Stimulated activated CD8-positive, alpha-beta memory T cell treated with anti-CD3 and anti-CD28 coated beads, Interleukin-7, amount 100 ng/mL, for 48 hours (primary cell): Measurements from ENCODE around the gene HORMAD2.
"Not testable (repeated sequence)": the region's sequence is repeated elsewhere in the genome, so short reads cannot be mapped to it uniquely, and the experiment has no call there.

Experiments
- DNase-seq, 2 donors: peaks; one replicate each; pipeline ENCODE4 v3.0.0-alpha.2; 2020; ENCODE audit warnings: low read depth in 1 of 2; ENCODE audit errors: extremely low read depth in 1 of 2

Gene HORMAD2

DNA sequence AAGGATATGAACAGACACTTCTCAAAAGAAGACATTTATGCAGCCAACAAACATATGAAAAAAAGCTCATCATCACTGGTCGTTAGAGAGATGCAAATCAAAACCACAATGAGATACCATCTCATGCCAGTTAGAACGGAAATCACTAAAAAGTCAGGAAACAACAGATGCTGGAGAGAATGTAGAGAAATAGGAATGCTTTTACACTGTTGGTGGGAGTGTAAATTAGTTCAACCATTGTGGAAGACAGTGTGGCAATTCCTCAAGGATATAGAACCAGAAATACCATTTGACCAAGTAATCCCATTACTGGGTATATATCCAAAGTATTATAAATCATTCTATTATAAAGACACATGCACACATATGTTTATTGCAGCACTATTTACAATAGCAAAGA, 20.5 kb downstream of the HORMAD2 start:
- not testable (repeated sequence) for DNase-seq

DNA sequence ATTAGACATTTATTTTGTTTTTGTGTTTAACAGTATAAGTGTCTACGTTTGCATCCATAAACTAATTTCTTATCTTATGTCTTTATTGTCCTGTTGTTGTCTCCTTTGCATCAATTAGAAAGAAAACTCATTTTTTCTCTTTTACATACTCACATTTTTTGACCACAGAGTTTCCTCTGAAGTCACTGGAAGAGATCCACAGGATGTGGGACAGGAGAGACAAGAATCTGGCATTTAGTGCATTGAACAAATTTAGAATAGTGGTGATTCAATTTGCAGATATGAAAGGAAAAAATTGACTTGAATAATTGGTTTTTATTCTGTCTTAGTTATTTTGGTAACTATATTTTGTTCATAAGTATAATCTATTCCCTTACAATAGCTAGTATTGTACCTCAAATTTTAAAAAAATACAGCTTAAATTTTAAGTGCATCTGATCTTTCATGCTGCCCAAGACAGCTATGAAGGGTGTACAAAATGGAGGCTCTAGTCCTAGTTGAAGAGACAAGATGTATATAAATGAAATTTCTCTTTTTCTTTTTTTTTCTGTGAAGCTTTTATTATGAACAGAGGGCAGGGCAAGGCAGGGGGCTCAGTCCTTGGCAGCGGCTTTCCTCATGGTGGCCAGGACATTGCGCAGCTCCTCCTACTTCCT, 24.4 kb downstream of the HORMAD2 start:
- no peak for DNase-seq

DNA sequence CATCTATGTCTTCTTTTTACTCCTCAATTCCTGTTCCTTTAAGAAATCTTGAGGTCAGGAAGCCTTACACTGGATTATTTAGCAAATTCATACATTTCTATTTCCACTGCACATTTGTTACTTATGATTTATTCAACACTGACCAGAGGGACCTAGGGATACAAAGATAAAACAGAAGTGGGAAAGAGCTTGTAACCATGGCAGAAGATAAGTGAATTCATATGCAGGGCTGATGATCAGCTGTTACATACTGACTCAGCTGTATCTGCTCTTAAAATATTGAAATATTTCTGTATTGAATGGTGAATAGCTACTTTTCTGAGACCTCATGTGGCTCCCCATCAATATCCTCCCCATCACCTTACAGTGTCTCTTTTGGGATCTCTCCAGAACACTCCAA, 25.2 kb downstream of the HORMAD2 start:
- DNase-seq: no peak

DNA sequence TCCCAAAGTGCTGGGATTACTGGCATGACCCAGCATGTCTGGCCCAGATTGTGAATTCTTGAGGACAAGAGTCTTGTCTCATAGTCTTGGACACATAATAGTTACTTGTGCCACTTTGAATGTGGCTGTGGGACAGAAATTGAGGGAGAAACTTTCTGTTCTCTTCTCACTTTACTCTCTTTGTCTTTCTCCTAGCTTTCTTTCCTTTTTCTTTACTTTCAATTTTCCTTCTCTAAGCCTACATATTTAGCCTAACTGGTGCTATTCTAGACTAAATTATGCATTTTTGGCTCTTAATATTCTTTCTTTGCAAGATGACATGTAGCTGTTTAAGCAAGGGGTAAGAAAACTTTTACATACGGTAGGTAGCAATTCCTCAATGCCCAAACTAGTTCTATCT, 33.2 kb downstream of the HORMAD2 start:
- DNase-seq: no peak

DNA sequence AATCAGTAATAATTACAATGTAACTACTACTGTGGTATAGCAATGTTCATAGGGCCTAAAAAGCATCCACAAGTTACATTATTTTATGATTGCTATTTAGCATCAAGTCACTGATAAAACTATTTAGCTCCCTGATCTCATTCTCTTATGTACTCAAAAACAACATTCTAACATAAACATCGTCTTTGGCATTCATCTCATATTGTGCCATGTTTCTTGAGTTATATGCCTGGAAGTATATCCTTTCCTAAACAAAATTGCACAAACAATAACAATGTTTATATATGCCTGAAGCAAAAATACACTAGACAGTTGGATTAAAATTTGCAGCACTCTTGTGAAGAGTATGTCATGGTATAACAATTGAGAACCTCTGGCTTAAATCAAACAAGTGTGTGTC, 34.1 kb downstream of the HORMAD2 start:
- no peak for DNase-seq

DNA sequence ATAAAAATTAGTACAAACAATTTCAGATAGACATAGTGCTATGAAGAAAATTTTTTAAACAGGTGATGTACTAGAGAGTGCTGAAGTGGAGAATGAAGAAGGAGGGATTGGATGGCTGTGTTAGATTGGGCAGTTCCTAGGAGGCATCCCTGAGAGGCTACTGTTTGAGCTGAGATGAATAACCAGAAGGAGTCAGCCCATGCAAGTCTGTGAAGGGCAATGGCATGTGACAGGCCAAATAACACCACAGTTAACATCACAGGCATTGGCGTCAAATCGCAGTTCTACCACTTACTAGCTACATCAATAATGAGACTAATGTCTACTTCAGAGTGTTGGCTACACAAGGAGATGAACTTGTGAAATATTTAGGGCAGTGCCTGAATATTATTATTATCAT, 35.4 kb downstream of the HORMAD2 start:
- DNase-seq: no peak

DNA sequence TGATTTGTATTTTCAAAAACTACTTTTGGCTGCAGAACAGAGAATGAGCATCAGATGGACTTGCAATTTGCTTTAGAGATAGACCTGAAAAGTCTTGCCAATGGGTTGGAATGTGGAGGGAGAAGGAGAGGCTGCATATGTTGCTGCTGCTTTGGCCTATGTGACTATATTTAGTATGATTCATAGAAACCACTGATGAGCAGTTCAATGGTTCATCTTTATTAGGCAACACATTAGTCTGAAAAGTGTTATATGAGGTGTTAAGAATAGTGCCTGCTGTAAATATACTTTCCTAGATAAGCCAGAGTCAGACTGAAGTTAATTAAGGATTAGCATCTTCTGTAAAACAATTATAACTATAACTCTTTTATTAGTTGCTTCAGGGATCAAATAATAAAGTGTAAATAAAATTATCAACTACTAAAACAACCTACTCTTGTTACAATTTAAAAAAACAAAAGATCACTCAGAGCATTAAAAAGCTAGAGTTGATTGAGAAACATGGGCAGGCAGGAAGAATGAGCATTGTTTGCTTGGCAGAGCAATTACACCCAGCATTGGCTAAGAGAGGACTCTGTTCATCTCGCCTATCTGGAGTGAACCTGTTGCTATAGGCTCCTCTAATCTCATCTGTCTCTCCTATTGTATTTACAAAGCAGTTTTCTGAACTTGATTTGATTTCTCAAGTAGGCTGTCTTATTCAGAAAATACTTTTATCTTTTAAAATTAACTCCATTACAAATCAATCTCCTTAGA, 36.3 kb downstream of the HORMAD2 start:
- DNase-seq: no peak

DNA sequence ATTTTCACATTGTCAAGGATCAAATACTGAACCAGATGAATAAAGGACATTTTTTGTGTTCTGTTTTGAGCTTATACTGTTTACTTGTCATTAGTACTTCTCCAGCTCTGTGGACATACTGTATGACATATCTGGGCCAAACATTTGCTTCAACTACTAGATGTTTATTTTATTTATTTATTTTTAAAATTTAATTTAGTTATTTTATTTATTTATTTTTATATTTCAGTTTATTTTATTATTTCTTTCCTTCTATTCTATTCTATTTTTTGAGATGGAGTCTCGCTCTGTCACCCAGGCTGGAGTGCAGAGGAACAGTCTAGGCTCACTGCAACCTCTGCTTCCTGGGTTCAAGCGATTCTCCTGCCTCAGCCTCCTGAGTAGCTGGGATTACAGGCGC, 37.0 kb downstream of the HORMAD2 start:
- no peak for DNase-seq

DNA sequence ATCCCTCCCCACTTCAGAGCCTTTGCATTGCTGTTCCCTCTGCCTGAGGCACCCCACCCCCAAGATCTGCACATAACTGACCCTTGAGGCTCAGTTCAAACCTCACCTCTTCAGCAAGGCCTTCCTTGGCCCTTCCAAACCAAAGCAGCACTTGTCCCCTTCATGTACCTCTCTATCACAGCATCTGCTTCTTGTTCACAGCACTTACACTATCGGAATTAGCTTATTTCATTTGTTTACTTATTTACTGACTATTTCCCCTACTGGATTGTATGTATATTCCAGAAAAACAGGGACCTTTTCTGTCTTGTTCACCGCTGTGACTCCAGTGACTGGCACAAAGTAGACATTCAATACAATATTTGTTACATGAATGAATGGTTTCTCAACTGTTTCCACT, 38.0 kb downstream of the HORMAD2 start:
- no peak for DNase-seq

DNA sequence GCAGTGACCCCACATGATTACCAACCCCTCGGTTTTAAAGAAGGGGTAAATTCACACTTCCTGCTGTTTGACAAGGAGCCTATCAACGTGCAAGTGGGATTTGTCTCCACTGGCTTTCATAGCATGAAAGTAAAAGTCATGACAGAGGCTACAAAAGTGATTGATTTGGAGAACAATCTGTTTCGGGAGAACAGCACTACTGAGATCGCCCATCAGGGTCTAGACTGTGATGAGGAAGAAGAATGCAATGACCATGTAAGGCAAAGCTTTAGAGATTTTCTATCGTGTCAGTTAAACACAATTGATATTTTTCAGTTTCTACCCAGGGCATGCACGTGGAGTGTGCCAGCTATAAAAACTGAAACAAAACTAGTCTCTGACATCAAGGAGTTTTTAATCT, 41.7 kb downstream of the HORMAD2 start:
- no peak for DNase-seq

DNA sequence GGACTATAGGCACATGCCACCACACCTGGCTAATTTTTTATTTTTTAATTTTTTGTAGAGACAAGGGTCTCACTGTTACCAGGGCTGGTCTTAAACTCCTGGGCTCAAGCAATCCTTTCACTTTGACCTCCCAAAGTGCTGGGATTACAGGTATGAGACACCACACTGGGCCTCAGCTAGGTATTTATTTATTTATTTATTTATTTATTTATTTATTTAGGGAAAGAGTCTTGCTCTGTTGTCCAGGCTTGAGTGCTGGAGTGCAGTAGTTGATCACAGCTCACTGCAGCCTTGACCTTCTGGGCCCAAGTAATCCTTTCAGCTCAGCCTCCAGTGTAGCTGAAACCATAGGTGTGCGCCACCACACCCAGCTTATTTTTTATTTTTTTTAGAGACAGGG, 43.2 kb downstream of the HORMAD2 start:
- DNase-seq: no peak

DNA sequence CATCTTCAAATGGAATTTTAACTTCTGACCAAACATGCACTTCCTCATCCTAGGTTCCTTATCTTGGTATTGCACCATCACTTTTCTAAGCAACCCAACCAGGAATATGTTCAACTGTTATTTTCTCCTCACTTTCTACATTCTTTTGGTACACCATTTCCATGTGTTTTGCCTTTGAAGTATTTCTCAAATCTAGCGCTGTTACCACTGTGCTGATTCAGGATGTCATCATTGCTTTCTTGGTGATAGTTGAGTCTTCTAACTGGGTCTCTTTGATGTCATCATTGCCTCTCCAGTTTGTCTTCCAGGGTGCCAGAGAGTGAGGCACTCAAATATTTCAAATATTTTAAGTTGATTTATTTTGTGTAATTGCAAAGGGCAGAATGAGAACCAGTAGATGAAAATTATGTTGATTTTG, 47.5 kb downstream of the HORMAD2 start:
- DNase-seq: no peak

DNA sequence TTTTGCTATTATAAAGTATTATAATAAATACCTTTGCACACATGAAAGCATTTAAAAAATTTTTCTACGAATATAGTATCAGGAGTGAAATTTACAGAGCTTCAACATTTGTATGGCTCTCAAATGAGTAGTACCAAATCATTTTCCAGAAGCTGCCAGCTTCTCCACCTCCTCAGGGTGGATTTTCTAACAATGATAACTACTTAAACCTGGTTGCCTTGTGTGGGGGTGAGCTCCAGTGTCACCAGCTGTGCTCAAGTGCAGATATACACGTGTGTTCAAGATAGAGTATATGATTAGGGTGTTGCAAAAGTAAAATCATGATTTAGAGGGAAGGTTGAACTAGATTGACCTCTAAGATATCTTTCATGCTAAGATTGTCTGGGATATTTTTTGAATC, 48.2 kb downstream of the HORMAD2 start:
- no peak for DNase-seq

DNA sequence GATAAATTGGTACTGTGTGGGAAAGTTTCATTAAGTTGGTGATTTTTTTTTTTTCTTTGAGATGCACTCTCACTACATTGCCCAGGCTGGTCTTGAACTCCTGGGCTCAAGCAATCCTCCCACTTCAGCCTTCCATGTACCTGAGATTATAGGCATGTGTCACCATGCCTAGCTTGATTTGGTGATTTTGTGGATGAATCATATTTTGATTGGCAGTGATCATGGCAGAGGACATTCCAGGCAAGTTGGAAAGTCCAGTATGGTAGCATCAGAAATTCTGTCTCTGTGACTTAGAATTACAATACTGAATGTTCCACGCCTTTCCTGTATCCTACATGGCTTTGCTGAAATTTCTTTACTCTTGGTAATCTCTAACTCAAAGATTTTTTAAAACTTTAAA, 49.4 kb downstream of the HORMAD2 start:
- DNase-seq: no peak

DNA sequence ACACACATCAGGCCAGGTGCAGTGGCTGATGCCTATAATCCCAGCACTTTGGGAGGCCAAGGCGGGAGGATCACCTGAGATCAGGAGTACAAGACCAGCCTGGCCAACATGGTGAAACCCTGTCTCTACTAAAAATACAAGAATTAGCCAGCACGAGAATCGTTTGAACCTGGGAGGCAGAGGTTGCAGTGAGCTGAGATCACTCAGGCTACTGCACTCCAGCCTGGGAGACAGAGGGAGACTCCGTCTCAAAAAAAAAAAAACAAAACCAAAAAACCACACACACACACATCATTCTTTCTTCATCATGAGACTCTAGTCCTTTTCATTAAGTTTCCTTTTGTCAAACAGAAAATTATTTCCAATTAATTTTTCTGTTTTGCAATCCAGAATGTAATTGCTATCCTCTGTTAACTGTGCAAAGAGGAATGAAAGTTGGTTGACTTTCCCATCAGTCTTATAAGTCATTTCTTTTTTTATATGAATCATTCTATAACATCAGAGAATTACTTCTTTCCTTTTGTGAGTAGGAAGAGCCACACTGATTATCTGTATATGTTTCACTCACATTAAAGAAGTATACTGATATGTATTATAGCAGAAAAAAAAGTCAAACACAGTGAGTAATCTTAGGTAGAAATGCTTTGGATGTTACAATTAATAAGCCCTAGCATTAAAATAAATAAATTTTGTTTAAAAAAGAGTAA, 52.2 kb downstream of the HORMAD2 start:
- DNase-seq: no peak

DNA sequence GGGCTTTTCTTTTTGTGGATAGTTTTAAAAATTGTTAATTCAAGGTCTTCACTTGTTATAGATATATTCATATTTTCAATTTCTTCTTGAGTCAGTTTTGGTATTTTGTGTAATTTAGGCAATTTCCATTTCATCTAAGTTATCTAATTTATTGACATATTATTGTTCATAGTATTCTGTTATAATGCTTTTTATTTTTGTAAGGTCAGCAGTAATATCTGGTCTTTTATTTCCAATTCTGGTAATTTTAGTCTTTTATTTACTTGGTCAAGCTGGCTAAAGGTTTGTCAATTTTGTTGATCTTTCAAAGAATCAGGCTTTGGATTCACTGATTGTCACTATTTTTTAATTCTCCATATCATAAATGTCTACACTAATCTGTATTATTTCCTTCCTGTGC, 60.1 kb downstream of the HORMAD2 start:
- DNase-seq: no peak

DNA sequence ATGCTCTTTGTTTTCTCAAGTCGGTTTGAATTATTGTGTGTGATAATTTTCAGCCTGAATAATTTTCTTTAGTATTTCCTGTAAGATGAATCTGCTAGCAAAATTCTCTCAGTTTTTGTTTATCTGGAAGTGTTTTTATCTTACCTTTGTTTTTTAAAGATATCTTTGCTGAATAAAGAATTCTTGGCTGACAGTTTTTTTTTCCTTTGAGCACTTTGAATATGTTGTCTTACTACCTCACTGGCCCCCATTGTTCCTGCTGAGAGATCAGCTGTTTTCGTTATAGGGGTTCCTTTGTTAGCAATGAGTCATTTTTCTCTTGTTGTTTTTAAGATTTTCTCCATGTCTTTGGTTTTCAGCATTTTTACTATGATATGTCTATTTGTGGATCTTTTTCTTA, 63.0 kb downstream of the HORMAD2 start:
- DNase-seq: no peak

DNA sequence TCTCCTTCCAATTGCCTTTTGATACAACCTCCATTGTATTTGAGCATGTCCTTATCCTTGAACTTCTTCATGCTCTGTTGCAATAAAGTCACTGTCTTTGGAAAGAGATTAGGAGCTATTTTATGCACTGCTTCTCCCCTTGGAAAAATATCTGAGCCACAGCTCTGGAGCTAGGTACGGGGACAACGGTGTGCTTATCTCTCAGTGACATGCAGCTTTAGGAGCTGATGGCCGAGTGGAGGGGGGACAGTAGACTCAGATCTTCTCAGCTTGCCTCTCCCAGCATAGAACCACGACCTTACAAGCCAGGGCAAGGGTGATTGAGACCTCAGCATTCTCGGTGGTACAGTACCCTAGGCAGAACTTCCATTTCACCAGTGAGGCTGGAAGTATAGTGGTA, 64.1 kb downstream of the HORMAD2 start:
- no peak for DNase-seq

DNA sequence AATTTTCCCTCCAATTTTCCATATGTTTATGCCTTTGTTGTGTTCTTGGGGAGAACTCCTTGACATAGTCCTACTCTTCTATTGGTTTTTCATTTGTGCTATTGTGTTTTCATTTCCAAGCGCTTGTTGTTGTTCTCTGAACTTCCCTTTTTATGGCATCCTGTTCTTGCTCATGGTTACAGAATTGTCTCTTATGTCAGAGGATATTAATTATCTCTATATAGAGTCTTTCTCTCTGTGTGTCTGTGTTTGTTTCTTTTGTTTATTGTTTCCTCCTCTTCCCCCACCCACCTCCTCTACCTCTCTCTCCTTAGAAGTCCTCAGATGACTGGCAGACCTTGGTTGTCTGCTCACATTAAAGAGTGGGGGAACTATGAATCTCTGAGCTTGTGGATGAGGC, 69.9 kb downstream of the HORMAD2 start:
- DNase-seq: no peak

DNA sequence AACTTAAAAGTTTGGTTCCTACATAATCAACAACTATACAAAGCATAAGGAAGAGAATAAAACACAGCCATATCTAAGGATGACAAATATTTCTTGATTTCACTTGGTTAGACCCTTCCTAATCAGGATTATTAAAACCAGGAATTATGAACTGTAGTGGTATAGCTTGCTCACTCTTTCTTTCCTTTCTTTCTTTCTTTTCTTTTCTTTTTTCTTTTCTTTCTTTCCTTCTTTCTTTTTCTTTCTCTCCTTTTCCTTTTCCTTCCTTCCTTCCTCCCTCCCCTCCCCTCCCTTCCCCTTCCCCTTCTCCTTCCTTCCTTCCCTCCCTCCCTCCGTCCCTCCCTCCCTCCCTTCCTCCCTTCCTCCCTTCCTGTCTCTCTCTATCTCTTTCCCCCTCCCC, 78.0 kb downstream of the HORMAD2 start:
- DNase-seq: no peak

DNA sequence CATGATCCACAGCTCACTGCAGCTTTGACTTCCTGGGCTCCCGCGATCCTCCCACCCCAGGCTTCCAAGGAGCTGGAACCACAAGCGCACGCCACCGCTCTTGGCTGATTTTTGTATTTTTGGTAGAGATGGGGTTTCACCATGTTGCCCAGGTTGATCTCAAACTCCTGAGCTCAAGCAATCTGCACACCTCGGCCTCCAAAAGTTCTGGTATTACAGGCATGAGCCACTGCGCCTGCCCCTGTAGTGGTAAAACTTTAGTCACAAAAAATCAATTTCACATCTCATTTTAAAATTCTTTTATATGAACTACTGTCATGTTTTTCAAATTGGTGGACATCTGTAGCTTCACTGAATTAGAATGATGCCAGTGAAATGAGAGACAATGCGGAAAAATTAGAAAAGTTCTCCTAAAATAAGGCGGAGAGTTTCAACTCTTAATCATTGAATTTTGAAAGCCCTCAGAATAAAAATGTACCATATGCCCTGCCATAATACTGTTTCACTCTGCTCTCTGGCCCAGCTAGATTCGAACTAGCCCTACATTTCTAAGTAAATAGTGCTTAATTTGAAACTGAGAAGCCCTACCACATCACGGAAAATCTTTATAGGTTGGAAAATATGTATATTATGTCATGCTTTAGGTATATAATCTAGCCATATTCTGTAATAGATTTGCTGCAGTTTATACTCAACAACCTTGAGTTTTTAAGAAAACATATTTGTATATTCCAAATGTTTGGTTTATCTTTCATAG, 78.7 kb downstream of the HORMAD2 start:
- DNase-seq: no peak
